NCI-H748 (cell line): ENCODE measurements around the gene SORL1-AS1.
"Not testable (repeated sequence)": the region's sequence is repeated elsewhere in the genome, so short reads cannot be mapped to it uniquely, and the experiment has no call there.

ENCODE experiments used
- DNase-seq: peaks from one replicate; lab custom pipeline; 2025; ENCODE audit not compliant: unreplicated experiment; lab: John Stamatoyannopoulos, UW

Gene SORL1-AS1

DNA sequence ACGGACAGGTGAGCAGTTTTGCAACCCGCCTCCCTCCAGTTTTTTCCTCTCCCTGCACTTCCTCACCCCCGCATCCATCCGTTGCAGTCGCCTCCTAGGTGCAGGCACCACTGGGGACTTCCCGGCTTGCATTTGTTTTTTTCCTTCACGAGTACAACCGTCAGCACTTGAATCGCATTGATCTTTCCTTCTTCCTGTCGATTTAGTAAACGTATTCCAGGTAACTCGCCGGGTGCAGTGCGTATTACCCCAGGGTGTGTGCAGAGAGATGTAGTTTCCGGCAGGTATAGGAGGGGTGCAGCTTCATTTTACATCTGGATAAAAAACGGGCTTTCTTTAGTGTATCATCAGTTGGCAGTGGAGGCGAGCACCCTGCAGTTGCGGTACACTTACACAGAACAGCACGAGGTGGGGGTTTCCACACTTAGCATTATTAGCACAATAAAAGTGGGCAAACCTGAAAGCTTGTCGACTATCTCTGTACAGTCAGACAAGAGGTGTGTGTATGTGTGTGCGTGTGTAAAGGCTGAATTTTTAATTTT lies at the start of gene SORL1-AS1:
TSS of gene SORL1-AS1 (minus strand) at position 359 of the 542 bp plus-strand sequence.
- peak; percentile 71 for DNase-seq

DNA sequence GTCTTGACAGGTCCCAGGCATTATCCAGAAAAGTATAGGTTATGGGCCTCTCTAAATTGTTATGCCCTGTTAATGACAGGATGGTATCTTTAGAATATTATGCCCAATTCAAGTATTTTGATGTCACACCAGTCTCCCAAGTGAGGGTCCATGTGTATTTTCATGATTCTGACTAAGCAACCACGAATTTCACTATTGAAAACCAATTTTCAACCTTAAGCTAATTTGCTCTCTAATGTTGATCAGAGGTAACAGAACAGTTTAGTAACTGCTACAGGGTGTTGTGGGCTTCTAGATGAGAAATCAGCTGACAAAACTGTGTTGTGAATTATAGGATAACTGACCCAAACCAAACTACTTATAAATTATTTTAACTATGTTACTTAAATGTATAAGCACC lies 48.0 kb upstream of the SORL1-AS1 start:
- DNase-seq = no peak

DNA sequence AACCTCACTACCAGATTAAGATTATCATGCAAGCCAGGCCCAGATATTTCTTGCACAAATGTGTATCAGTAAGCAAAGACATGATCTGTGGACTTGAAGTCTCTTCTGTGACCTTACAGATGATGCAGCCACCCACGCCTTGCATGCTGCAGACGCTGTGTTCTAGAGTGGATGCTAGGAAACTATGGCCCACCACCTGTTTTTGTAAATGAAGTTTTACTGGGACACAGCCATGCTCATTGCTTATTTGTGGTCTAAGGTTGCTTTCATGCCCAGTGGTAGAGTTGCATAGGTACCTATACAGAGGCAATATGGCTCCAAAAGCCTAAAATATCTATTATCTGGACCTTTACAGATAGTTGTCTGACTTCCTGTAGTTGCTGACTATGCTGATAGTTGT lies 47.5 kb upstream of the SORL1-AS1 start:
- DNase-seq = no peak

GRCh38 chr11:121499405-121499804 lies 46.6 kb upstream of the SORL1-AS1 start:
- DNase-seq = no peak

DNA sequence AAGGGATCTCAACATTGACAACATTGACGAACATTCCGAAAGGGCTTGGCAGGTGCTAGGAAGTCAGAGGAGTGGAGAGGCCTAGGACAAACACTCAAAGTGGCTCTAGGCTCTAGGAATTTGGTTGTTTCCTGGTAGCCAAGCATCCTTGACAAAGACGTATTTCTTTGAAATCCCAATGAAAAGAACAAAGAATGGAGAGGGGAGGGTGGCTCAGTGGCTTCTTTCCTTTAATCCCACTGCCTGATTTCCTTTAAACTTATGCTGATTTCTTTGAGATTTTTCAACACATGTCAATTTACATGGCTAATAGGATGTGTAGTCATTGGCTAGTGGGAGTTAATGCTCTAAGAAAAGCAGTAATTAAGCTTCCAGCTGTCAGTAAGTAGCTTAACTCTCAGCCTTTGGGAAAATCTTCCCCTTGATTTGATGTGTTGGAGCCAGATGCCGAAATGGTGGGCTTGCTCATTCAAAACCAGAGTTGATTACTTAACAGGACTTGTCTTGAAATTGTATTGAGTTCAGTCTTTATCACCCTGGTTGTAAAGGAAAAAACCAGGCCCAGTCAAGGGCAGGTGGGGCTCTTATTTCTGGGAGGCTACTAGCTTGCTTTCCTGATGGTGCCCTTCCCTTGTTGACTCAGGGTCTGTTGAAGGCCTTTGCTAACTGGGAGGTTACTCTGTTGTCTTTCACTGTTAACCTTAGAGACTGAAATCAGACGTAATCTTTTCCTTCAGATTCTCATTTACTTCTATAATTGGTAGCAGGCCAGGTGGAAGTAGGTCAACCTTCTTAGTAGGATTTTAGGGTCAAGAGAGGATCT lies 44.6 kb upstream of the SORL1-AS1 start:
- no peak for DNase-seq

GRCh38 chr11:121494355-121495099 lies 41.8 kb upstream of the SORL1-AS1 start:
- no peak for DNase-seq

GRCh38 chr11:121489823-121490222 lies 37.1 kb upstream of the SORL1-AS1 start:
- no peak for DNase-seq

GRCh38 chr11:121488641-121489040 lies 35.9 kb upstream of the SORL1-AS1 start:
- no peak for DNase-seq

DNA sequence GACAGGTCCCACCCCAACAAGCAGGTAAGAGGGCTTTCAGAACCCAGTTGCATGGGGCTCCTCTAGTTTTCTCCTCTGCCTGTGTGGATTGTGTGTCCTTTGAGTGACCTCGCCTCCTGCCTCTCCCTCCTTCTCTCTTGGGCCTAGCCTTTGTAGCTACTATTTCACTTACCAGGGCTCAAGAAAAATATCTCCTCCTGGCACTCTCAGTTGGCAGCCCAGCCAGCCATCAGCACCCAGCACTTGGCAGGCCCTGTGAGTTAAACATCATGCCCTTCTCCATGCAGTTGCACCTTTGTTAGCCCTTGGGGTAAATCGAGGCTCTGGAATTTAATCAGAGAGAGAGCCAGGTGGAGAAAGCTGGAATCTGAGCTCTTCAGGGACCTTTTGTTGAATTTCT lies 35.4 kb upstream of the SORL1-AS1 start:
- DNase-seq = no peak

GRCh38 chr11:121487191-121487590 lies 34.4 kb upstream of the SORL1-AS1 start:
- no peak for DNase-seq

GRCh38 chr11:121486054-121486453 lies 33.3 kb upstream of the SORL1-AS1 start:
- no peak for DNase-seq

DNA sequence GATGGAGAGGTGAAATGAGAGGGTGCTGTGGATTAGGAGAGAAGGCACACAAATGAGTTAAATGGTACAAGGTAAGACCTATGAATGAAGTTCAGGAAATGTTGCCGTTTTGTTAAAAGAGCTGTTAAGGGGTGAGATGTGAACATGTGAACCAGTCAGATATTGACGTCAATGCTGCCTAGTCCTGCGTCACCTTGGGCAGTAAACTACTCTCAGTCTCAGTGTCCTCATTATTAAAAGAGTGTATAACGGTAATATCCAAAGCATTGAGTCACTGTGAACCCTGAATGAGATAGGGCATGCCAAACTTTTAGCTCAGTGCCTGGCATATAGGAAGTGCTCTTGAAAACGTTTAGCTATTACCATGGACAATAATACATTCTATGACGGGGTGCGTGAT lies 32.4 kb upstream of the SORL1-AS1 start:
- no peak for DNase-seq

DNA sequence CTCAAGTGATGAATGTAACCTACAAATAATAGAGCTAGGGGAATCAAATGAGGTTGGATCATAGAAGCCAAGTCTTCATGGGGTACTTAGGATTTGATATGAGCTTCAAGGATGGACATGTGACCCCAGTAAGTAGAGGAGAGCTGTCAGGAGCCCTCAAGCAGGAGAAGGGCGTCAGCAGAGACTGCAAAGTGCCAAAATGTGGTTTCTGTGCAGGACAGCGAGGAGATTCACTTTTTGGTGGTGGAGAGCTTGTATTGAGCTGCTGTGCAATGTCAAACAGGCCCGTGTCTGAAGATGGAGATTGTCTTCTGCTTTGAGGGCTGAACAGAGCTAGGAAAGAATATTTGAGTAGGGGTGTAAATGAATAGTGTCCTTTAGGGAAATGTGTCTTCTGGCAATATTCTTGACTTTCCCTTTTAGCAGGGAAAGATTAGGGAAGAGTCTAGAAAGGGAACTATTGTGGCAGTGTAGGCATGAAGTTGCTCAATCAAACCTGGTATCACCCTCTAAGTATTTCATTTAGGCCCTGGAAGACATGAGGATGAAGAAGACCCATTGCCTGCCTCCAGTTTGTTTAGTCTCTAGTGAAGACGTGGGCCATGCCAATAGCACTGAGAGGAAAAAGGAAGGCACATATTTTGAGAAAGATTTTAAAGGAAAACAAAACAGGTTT lies 31.2 kb upstream of the SORL1-AS1 start:
- no peak for DNase-seq

GRCh38 chr11:121482231-121483129 lies 29.7 kb upstream of the SORL1-AS1 start:
- no peak for DNase-seq

GRCh38 chr11:121481484-121482230 lies 28.9 kb upstream of the SORL1-AS1 start:
- not testable (repeated sequence) for DNase-seq

- DNase-seq = peak; percentile 34
Measured at GRCh38 chr11:121479698-121480238, 27.0 kb upstream of the SORL1-AS1 start.

DNA sequence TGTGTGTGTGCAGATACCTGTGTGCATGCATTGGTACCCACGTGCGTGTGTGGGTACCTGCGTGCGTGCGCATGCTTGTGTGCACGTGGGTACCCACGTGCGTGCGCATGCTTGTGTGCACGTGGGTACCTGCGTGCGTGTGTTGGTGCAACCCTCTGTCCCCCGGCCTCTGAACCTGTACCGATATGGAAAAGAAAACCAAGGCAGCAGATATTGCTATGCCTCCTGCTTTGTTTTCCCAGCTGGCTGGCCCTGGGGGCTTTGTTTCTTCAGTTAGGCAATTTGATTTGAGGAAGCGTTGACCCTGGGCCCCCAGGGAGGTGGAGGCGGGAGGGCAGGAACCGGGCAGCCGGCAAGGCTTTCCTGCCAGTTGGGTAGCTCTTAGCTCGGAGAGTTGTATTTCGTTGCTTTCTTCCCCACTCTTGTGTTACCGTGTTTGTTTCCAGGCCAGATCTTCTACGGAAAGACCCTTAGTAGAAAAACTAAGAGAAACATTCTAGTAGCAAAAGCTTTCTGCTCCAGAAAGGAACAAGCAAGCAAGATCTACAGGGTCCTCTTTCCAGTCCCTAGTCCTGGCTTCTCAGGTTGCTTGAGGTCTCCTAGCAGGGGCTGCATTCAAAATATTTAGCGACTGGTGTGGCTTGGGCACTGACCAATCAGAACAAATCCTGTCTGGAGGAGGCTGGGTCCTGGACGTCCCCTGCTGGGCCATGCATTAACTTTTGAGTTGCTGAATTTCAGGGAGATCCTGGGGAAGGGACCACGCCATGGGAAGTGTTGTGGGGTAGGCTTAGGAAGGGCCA lies 26.3 kb upstream of the SORL1-AS1 start:
- no peak for DNase-seq

GRCh38 chr11:121478226-121478894 lies 25.6 kb upstream of the SORL1-AS1 start:
- no peak for DNase-seq
